ENCODE results near the gene ATXN7L1.

- TF ChIP-seq POLR2AphosphoS5 (IDR thresholded peaks at IDR 0.05): peak; percentile 89
- TF ChIP-seq CTCF (IDR thresholded peaks at IDR 0.05): peak; percentile 24 to 95 (median 75)
- no peak for TF ChIP-seq EP300 (IDR thresholded peaks at IDR 0.05)
- TF ChIP-seq POLR2A (IDR thresholded peaks at IDR 0.05): peak; percentile 33 to 43
Observed at GRCh38 chr7:105876091-105876963, at the start of gene ATXN7L1.

All from gastroesophageal sphincter (tissue), 3 donors.